Measurements from ENCODE around the gene ARHGAP15.

Gene ARHGAP15

DNA sequence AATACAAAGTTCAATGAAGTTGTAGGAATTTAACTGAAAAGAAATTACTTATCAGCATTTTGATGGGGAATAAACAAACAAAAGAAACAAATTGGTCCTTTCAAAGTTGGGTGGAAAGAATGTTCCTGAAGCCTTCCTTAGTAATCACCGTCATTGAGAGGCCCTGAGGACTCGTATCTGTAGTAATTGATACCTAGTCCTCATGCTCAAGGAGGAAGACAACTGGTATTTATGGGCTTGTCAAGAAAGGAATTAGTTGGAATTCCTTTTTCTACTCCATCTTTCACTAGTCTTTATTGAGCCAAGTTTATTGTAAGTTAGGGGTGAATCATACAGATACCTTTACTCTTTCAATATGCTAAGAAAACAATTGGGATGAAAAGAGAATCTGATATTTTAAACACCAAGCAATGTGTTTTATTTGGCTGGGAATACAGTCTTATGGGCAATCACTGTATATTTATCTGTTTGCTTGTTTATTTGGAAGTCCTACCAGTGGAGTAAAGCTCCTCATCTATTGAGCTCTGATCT is 324.8 kb downstream of the ARHGAP15 start:
- no peak for DNase-seq (ENCODE audit: low spot score)

DNA sequence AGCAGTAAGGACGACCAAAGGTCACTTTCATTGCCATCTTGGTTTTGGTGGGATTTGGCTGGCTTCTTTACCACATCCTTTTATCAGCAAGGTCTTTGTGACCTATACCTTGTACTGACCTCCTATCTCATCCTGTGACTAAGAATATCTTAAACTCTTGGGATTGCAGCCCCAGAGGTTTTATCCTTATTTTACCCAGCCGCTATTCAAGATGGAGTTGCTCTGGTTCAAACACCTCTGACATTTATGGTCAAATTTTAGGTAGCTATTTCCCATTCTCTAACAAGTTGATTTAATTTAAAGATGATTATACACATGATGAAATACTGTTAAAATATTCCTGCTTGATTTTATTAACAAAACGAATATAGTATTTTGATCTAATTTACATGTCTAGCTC is 326.1 kb downstream of the ARHGAP15 start:
- no peak for DNase-seq (ENCODE audit: low spot score)

DNA sequence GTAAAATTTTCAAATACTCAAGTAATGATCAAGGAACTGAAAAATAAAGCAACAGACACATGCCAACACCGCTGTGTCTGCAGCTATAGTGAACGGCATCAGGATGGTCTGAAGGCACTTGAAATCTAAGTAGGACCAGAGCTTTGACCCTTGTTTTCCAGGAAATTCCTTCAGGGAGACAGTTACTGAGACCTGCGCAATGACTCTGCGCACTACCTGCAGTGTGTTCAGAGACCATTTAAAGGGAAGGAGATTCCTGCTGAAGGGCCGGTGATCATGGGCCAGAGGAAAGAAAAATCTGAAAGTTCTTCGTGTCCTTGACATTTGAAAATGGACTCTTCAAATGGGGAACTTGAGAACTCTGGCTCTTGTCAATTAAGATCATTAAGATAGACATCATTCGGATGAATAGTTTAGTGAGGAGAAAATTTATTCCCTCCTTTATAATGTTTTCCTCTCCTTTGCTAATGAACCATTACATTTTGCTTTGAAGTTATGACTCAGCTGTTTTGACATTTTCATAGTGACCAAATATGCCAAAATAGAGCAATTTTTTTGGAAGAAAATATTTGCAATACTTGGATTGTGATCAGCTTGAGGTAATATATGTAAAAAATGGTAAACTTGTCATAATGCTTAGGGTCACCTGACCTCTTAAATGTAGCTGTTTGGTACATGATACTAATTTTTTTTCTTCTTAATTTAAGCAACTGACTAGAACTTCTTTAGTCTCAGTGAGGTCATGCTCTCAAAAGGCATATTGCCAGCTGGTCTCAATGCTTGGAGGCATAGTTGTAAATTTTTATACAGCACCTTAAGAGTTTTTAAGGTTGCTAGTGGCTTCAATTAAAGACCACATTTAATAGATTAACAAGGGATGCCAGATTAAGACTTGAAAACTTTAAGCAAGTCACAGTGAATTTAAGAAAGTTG is 329.3 kb downstream of the ARHGAP15 start:
- no peak for DNase-seq (ENCODE audit: low spot score)

DNA sequence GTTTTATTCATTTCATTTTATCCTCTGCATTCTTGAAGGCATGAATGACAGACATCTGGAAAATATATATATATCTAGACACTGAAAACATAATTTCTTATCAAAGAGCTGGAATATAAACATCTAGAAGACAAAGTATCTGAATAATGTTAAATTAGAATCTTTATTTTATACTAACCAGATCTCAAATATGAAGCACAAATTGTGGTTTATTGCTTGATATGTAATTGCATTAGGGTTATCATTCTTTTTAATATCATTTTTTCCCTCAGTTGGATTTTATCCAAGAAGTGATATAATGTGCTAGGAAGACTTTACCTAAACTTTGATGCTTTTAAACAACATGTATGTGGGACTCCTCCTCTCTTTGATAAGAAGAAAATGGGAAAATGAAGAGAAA is 331.2 kb downstream of the ARHGAP15 start:
- no peak for DNase-seq (ENCODE audit: low spot score)

DNA sequence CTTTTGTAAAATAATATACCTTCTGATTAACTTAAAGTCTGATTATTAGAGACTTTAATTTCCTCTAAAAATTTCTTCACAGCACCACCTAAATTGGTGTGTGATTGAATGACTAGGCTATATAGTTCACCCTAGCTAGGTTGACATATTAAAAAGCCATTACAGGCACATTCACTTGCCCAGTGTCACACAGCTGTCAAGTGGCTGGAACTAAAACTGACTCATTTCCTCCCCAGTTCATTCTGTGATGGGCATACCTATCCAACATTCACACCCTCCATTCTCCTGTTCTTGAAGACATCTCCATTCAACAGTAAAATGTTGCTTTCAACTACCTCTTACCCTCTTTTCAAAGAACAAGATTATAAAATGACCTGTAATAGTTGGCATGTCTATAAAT is 334.5 kb downstream of the ARHGAP15 start:
- no peak for DNase-seq (ENCODE audit: low spot score)

DNA sequence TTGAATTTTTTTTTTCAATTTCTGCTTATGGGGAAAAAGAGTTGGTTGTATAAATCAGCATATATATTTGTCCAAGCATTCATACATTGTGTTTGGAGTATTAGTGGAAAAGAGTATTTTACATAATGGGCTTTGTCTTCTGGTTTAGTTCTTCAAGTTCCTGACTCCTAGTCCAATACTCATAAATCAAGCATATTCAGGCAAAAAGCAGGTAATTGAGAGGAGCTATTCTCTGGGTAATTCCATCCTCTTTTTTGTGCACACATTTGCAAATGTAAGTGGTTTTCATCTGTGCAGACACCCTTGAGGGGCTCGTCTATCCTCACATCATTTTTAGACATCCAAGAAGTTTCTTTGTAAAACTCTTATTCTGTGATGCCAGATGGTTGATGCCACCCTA is 337.2 kb downstream of the ARHGAP15 start:
- no peak for DNase-seq (ENCODE audit: low spot score)

DNA sequence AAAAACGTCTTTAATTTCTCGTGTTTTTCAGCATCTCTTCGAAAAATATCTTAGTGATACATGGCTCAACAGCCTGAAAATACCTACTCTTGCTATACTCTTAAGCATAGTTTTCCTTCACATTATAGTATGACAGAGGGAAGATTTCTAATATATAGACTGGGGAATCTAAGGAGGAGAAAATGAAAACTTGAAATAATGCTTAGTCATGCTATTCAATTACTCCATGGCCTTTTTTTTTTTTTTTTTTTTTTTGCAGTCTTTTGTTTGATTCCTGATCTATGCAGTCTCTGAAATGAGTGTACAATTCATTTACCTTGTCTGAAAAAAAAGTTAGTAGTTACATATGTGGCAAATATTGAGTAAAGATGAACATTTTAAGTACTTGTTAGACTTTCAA is 337.8 kb downstream of the ARHGAP15 start:
- no peak for DNase-seq (ENCODE audit: low spot score)

DNA sequence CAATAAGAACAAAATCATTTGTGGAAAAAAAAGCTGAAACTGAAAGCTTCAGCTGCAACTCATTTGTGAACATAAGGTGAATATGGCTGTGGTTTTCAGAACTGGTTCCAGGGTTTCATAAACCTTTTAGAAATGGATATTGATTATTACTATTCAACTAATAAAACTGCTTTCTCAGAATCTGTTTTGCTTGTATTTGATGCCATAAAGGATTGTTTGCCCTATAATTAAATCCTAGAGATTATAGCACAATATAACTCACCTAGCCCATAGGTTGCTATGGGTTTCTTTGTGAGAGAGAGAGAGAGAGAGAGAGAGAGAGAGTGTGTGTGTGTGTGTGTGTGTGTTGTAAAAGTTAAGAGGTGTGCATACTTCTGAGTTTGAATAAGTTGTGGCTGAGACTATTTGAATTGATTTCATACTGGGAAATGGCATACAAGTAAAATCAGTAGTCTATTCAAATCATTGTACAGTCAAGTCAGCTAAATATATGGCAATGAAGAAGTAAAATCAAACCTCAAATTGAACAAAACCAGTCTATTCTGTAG is 339.2 kb downstream of the ARHGAP15 start:
- no peak for DNase-seq (ENCODE audit: low spot score)

DNA sequence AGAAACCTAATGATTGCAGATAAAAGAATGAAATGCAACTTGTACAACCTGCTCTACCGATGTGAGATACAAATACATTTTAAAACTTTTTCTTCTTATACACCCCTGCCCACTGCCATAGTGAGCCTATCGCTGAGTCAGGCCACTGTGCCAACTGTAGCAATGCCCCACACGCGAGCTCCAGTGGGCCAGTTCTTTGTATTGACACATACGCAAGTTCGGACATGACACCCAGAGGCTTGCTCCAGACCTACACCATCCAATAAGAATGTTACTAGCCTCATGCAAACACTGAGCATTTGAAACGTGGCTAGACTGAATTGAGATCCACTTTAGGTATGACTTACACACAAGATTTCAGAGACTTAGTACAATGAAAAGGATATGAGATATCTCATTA is 340.1 kb downstream of the ARHGAP15 start:
- DNase-seq (ENCODE audit: low spot score): no peak

DNA sequence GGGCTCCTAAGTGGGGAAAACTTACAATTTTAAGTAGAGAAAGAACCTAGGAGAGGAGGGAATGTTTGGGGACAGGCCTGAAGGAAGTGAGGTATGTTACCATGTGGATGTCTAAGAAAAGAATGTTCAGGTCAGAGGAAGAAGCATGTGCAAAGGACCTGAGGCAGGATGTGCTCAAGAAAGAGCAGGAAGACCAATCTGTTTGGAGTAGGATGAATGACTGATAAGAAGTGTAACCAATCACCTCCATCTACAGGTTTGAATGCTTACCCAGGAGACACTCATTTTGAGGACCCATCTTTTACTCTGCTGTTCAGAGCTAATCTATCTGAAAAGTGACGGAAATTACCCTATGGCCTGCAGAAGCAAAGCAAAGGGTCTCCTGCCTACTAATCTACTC is 342.3 kb downstream of the ARHGAP15 start:
- DNase-seq (ENCODE audit: low spot score): no peak

DNA sequence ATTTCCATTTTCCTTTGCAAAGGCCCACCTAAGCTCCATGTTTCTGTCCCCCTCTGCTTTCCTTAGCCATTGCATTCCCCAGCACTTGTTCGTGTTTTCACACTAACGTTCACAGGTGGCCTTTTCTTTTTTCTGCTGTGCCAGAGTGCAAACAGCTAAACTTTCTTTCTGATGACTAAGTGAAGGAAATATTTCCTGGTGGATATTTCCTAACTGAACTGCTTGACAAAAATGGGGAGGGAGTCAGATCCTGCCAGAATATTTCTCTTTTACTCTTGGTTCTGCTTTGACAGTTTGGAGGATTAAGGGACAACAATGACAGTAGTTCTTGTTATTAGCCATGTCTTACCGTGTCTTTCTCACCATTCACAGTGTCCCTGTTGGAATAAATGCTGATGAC is 344.0 kb downstream of the ARHGAP15 start:
- no peak for DNase-seq (ENCODE audit: low spot score)

DNA sequence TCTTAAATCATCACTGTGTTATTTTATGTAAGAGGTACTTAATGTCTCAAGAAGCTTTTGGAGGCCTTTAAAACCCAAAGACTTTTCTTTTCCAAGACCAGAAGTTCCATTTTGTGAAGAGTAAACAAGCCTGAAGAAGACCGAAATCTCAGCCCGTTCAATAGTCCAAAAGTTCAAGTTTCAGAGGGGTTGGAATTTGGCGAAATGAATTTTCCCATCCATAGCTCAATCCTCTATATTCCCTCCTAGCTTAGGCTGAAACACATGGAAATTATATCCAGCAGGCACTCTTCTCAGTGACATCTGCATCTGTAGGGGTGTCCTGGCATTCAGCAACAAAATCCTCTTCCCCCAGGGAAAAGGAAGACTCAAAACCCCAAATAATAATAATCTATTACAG is 344.6 kb downstream of the ARHGAP15 start:
- no peak for DNase-seq (ENCODE audit: low spot score)

DNA sequence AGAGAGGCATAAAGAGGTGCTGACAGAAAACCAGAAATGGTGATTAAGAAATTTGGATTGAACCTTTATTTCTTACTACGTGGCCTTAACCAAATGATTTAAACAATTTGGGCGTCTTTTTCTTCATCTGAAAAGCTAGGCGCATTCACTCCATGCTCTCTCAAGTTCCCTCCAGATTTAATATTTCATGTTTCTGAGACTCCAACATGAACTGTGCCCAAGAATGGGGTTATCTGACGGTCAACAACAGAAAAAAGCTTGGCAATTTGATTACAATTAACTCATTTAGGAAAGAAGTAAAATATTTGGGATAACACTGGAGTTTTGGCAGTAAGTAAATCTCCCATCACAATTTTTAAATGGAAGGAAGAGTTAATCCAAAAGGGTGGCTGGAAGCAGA is 345.4 kb downstream of the ARHGAP15 start:
- DNase-seq (ENCODE audit: low spot score): no peak

DNA sequence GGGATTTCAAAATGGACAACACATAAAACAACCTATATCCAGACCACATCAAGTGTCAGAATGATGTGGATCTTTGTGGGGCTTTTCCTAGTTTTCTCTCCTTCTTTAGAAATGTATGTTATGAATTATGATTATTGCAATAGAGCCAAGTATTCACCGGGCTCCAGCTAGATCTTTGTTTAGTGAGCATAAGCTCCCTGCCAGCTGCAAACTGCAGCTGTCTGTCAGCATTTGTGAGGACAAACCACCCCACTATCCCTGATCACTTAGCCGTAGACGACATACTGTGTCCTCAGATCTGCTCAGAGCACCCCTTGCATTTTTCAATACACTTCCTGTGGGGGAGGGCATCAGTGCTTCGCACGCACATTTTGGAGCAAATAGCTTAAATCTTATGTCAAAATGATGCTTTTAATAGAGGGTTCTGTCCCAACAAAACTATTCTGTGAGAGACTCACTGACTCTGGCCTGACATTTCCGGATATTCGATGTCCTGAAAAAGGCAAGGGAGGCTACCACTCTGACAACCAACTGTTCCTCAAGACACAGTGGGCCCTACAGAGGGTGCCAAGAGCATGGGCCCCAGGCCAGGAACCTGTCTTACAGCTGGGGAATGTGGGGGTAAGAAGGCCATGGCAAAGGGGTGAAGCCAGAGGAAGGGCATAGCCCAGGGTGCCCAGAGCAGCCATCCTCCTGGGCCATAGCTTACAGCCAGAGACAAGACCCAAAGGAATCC is 346.0 kb downstream of the ARHGAP15 start:
- no peak for DNase-seq (ENCODE audit: low spot score)

DNA sequence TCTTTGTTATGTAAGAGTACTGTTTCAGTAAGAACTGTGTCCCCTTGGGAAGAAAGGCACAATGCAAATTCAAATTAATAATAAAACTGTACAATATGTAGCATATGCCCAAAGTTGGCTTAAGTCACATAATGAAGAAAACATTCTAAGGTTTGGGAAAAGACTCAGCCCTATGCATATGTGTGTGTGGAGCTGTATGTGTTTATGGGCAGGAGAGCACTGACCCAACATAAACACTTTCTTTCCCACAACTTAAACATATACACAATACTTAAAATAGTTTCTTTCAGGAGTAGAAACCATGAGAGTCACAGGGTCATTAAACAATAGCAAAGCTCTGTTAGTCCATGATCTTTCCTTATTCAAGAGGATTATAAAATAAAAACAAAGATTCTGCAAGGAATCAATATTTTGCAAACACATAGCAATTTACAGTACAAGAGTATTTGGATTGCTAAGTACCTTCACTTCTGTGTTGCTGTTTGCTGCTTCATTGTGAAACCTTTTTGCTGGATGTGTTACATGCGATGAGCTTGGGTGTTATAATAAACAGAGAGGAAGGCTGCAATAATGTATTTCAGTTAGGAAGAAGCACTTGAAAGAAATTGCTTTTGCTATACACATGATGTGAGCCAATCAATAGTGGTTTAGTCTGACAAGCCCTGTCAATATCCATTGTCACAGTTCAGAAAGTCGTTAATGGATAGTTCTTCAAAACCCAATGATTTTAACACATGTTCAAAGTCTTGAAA is 347.3 kb downstream of the ARHGAP15 start:
- no peak for DNase-seq (ENCODE audit: low spot score)

DNA sequence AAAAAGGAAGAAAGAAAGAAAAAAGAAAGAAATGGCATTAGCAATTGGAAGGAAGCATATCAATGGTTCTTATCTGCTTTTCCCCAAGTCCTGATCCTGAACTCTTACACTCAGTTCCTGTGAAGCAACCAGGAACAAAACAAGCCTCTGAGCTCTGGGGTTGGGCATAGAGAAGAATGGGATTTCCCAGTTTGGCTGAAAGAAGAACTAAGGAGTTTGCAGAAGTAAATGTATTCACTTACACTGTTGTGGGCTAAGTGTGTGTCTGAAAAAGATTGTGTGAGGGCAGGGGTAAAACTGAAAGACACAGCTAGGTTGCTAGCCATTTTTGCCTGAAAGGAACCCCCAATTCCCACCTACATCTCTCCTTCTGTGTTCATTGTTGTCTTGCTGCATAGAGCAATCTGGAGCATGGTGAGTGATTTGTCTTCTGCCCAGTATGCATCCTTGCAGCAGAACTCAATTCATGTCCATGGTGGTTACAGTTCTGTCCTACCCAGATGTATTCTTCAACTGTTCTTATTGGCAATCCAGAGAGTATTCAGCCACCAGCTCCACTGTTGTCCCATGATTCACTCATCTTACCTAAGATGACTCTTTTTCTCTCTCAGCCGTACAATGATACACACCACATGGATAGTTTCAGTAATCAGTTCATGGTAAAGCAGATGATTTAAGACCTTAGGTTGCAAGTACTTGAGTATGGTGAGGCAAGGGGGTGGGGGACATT is 348.7 kb downstream of the ARHGAP15 start:
- DNase-seq (ENCODE audit: low spot score): no peak

DNA sequence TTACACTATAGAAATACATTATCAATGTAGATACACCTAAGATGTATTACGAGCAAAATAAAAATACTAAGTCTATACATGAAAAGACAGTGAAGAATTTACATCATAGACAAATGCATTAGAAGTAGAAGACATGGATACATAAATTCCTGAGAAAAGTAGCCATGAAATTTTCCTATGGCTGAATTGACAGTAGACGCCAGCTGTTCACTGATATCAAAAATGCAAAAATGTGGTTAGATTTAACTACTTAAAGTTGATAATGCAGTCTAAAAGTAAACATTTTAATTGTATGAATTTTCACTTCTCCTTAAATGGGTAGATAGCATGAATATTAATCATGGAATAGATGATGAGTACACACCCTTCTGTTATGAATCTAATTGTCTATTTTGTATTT is 350.9 kb downstream of the ARHGAP15 start:
- DNase-seq (ENCODE audit: low spot score): no peak

DNA sequence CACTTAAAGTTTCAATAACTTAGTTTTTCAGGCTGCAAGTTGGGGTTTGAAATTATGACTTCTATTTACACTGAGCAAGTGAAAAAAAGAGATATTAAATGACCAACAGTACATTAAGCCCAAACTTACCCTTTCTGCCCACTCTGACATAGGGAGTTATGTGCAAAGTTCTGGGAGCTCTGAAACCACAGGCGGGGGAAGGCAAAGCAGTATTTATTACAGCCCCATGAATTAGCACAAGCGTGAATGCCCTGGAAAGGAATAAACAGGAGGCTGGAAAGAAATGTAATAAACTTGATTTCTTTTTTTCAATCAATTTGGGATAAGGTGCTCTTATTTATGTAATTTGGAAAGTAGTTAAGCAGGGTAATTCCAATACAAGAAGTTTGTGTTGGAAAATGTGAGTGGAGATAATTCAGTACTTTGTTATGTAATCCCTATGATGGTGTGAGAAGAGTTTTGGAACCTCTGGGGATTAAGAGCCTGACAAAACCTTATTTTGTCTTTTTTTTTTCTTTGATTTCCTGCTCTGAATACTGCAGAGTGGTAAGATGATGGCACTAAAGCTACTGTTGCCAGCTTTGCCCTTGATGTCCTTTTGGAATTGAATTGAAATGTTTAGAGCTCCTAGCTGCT is 351.5 kb downstream of the ARHGAP15 start:
- DNase-seq (ENCODE audit: low spot score): no peak

DNA sequence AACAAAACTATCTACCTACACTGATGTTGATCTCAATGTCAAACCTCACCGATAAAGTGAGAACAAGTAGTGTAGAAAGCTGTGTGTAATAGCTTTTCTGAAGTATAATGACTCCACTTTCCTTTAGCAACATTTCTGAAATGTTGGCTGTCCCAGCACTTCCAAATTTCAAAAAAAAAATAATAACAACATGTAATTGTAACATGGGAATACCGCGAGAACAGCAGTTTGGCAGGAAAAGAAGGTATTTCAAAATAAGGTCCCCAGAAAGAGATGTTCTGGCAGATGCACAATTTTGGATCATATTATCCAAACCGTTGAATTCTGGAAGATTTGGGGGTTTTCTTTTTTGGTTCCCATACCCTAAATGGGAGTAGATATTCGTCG is 352.0 kb downstream of the ARHGAP15 start:
- no peak for DNase-seq (ENCODE audit: low spot score)

DNA sequence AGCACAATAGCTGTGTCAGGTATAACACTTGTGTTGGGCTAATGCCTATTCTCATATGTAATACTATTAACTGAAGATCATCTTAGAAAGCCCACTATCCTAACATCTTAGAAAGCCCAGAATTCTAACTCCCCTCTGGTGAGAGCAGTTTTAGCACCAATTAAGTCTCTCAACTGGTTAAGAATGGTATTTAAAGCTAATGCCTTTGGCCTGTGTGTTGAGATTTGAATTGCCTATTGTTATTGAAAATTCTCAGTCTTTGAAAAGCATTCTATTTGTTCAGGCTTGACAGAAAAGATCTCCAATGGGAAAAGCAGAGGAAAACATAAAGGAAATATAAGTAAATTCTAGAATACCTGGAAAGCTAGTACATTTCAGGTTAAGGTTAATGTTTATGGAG is 352.5 kb downstream of the ARHGAP15 start:
- no peak for DNase-seq (ENCODE audit: low spot score)

DNA sequence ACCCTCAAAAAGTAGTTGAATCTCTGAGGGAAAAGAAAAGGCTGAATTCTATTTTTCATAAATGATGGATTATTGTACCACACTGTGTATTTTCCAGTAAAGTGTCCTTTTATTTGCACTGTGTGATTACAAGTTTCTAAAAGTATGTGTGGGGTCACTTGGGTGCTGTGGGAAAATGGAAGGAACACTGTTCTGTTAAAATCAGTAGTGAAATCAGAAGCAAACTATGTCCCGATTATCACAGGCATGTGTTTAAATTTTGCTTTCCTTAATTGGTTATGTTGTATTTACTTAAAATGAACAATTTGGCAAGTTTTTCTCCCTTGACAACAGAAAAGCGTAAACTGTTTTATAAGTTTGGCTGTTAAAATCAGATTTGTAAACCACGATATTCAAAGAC is 353.1 kb downstream of the ARHGAP15 start:
- no peak for DNase-seq (ENCODE audit: low spot score)

All from germinal center (tissue), 1 donor.